HG03558 (cell line): ENCODE measurements around the gene LIPC.

Experiments used
- ATAC-seq: cut with Tn5 transposase; IDR thresholded peaks from one replicate; pipeline ENCODE4 v1.9.1; 2021; ENCODE audit warnings: moderate number of reproducible peaks; ENCODE audit not compliant: unreplicated experiment; ENCODE audit errors: extremely low read depth

Gene LIPC

DNA sequence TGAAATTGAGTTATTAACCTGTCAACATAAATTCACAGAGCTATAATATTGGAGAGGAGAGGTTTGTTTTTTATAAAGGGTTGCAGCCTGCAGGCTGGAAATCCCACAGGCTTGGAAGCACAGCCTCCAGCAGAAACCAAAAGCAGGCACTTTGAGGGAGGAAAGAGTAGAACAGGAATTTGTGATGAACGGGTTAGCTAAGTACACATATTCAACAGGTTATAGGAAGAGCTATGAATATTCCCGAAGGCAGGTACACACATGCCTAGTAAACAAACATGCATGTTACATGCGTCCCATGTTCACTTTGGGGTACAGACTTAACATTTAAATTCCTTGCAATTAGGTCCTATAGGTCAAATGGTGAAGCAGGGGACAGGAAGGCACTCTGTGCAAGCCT is 25.9 kb upstream of the LIPC start:
- ATAC-seq: no peak

DNA sequence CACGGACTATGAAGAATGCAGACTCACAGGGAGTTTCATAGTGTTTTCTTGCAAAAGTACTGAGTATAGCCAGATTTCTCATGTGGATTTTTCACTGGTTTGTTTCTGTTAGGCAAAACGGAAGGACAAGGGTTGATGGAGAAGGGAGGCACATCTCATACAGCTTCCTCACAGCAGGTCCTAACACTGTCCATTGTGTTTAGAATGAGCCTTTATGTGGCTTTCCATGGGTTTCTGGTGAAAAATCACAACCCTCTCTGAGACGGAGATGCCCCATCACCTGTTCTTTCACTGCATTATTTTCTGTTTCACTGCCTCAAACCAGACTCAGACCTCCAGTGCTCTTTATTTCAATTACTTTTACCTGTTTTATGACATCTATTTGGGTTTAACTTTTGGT is 25.0 kb upstream of the LIPC start:
- no peak for ATAC-seq

DNA sequence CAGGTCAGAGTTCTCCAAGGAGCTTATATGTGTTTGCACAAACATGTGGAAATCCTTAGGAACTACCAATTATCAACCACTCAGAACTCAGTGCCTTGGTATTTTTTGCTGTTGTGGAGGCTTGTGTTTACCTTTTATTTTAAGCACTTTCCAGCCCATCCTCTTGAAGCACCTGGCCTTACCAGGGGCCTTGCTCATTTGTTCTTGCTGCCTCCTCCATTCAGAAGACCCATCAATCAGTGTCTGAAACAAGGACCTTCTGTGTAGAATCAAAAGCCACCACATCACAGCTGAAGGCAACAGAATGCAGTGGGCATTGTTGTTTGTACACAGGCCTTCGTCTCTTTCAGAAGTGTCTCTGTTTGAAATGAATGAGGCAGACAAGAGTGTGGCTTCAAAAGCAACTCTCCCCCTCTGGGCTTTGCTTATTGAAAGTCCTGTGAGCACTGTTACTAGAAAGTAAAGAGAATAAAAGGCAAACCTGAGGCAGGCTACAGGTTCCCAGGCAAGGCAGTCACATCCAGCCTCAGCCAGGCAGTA is 24.5 kb upstream of the LIPC start:
- no peak for ATAC-seq

DNA sequence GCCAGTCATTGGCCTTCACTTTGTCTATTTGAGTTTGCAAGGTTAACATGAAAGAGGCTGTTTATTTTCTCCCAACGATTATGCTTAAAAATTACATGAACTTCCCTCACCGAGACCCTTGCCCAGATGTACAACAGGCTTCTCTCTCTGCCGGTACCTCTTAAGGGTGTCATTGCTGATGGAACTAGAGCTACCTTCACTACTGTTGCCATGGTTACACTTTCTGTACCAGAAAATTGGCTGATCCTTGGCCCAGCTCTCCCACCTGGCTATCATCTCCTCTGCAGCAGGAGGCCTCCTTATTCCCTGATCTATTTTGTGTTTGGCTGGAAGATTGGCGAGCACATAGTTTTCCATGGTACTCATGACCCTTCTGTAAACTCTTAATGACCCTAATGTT is 24.0 kb upstream of the LIPC start:
- ATAC-seq: no peak

DNA sequence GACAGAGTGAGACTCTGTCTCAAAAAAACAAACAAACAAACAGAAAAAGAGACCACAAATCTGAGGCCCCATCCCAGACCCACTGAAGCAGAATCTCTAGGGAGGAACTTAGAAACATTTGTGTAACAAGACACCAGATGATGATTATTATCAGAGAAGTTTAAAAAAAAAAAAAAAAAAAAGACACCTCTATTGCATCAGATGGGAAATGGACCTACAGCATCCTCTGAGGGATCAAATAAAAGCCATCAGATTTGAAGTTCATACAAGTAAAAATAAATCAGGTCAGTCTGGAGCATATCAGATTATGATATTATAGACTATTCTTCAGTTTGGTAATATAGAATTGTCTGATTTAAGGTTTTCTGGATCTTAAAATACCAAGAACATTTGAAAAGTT is 21.9 kb upstream of the LIPC start:
- no peak for ATAC-seq

DNA sequence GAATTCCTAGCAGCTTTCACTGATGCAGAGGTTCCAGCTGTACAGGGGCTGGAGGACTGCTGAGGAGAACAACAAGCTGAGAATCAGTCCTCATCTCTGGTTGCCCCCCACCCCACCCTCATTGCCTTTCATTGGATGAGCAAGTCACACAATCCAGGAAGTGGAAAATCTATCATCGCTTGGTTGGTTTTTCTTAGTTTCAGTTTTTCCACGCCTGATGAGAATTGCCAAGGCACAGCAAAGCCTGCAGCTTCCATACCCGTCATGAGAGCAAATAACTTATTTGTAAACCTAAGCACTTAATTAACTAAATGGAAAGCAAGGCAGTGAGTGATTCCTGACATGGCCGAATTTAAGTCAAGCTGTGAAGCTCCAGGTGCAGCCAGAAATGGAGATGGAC is 21.4 kb upstream of the LIPC start:
- ATAC-seq: no peak

DNA sequence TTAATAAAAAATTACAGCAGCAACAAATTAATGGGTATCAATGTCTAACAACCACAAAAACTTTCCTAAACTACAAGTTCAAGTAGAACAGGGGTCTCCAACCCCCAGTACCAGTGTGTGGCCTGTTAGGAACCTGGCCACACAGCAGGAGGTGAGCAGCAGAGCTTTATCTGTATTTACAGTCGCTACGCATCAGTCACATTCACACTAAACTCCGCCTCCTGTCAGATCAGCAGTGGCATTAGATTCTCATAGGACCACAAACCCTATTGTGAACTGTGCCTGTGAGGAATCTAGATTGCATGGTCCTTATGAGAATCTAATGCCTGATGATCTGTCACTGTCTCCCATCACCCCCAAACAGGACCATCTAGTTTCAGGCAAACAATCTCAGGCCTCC is 18.5 kb upstream of the LIPC start:
- ATAC-seq: no peak

DNA sequence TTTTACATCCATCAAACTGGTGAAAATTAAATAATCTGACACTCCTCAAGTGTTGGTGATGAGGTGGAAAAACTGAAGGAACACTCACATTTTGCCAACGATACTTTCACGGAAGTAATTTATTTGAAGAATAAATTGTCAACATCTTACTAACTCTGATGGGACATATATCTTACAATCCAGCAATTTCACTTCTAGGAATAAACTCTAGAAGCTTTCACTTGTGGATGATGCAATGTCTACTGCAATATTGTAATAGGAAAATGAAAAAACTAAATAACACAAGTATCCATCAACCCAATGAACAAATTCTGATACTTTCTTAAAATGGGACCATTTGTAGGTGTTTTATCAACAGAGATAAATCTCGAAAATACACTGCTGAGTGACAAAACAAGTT is 16.2 kb upstream of the LIPC start:
- ATAC-seq: no peak

DNA sequence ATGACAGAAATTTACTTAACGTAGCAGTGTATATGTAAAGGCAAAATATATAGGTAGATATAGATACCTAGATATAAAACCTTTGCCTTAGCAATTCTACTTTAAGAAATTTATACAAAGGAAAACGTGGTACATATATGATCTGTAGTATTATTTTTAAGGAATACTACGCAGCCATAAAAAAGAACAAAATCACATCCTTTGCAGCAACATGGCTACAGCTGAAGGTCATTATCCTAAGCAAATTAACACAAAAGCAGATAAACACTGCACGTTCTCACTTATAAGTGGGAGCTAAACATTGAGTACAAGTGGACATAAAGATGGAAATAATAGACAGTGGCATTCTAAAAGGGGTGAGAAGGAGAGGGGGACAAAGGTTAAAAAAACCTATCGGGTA is 14.8 kb upstream of the LIPC start:
- no peak for ATAC-seq

DNA sequence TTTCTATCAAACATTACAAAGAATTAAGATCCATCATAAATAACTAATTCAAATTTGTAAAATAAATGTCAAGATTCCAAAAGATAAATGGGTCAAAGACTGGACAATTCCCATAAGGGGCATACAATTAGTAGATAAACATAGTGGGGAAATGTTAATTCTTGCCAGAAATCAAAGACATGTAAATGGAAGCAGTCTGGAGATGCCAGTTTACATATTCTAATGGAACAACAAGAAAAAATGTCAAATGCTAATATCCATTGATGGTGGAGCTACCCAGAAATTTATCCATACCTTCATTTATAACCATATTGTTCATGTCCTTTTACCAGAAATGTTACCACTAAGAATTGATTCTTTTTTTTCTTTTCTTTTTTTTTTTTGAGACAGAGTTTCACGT is 13.7 kb upstream of the LIPC start:
- ATAC-seq: no peak

DNA sequence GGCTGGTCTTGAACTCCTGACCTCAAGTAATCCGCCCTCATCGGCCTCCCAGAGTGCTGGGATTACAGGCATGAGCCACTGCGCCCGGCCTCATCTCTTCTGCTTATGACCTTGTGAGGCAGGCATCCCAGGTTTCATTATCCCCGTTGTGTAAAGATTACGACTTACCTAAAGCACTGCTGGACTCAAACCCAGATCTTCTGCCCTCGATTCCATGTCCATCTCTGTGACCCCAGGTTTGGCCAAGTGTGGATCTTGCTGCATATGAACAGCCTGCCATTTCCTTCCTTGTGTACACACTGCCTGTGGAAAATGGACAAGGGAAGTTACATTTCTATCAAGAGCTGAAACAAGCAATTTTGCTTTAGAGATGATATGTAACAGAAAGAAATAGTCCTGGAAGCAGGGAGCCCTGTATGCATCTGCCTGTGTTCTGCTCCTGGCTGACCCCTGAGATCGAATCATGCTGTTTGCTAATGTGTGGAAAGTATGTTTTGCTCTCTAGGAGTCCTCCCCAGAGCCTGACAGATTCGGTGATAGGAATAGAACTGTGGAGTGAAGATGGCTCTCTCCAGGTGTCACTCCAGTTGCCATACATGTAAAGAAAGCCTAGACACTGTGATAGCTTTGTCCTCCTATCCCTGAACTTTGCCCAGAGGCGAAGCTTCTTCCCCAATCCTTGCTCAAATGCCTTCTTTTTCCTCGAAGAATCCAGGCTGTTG is 11.8 kb upstream of the LIPC start:
- no peak for ATAC-seq

DNA sequence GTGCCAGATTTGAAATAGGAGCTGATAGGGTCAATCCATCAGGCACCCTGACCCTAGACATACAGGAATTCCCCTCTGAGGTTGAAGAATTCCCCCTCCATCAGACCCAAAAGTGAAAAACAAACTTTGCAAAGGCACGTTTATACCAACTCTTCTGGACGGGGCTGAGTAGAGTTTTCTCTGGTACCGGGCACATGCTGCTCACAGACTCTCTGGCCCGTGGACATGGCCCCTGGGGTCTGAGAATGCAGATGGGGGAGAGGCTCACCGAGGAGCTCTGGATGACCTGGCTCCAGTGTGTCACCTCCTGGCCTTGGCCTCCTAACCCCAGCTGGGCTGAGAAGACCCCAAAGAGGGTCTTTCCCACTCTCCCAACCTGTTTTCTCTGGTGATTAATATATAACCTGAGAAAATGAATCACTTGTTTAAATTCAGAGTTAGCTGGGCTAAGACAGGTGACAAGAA is 11.2 kb upstream of the LIPC start:
- no peak for ATAC-seq

DNA sequence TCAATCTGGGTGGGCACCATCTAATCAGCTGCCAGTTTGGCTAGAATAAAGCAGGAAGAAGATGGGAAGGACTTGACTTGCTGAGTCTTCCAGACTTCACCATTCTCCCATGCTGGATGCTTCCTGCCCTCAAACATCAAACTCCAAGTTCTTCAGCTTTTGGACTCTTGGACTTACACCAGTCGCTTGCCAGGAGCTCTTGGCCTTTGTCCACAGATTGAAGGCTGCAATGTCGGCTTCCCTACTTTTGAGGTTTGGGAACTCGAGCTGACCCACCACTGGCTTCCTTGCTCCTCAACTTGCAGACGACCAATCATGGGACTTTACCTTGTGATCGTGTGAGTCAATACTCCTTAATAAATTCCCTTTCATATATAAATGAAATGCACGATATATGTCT is 8.6 kb upstream of the LIPC start:
- ATAC-seq: no peak

DNA sequence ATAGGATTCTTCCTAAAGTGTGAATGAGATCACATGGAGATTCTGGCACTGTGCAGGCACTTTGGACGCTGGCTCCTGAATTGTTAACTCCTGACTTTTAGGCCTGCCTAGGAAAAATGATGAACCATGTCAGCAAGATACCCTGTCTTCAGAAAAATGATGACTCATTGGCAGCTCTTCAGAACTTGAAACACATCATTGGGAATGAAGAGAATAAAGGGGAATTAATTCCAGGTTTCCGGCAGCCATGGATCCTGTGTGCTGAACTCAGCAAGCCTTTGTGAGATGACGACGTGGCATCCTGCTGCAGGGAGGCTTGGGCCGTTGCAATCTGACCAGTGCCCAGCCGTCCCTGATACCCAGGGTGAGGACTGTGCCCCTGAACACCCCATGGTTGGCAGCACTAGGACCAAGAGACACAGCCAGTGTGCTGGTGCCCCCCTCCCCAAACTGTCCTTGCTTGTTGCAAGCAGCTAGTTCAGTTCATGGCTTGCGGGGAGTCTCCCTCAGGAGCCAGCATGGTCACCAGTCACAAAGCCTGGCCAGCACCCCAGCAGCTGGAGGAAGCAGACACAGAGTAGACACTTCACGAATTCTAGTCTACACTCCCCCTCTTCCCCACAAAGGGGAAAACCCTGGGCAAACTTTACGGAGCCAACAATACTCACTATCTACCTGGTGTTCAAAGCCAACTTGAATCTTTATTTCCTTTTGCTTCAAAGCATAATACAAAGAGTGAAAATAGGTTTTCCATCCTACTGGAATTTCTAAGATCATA is 7.8 kb upstream of the LIPC start:
- no peak for ATAC-seq

DNA sequence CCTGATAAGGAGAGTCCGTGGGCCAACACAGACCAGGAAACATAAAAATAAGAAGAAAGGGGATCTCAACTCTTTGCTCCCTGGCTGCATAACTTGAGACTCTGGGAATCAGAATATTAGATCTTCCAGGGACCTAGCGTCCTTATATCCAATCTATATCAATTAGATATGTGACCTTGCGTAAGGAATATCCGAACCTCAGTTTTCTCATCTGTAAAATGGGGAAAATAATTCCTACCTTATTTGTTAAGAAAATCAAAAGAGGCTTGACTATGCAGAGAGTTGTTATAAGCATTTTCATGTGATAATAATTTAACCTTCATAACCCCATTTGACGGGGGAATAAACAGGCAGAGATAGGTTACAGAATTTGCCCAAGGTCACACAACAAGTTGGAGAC is 7.1 kb upstream of the LIPC start:
- no peak for ATAC-seq

DNA sequence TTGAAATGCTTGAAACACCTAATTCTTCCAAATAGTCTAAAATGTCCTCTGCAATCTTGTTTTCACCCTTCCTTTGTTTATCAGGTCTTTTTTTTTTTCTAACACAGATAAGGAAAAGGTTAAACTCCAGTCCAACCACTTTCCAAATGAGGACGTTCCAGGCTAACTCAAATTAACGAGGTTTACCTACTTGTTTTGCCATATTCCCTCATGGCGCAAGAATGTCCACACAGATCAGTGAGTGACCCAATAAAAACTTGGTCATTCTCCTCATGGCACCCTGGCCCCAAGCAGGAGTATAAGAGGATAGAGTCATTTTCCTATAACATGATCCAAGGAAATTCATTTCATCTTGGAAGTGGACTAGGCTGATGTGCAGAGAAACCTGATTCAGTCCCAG is 6.6 kb upstream of the LIPC start:
- no peak for ATAC-seq

DNA sequence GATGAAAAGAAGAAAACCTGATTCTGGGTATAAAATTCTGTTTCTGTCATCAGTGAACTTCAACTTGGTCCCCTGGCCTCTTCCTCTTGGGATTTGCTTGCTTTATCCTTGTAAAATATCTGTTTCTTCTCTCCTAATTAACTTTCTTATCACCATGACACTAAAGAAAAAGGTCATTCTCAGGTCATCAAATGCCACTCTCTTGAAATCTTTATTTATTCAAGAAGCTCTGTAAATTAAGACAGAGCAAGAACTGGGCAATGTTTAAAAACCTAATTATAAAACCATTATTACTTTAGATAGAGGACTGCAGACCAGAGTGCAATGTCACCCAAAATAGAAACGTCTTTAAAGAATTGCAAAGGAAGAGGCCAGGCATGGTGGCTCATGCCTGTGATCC is 6.0 kb upstream of the LIPC start:
- ATAC-seq: no peak

DNA sequence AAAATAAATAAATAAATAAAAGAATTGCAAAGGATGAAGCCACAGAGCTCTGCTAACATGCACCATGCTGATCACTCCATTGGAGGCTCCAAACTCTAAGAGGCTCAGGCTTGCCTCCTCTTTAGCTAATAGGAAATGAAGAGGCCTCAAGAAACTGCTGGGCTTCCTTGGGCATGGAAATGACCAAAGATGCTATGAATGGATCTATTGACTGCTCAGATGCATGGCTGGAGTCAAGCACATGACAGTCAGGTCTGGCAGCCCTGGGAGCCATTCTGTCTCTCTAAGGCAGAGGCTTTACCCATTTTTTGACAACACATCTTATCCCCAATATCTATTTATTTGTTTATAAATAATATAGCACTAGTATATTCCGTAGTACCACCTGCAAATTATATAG is 5.3 kb upstream of the LIPC start:
- no peak for ATAC-seq

DNA sequence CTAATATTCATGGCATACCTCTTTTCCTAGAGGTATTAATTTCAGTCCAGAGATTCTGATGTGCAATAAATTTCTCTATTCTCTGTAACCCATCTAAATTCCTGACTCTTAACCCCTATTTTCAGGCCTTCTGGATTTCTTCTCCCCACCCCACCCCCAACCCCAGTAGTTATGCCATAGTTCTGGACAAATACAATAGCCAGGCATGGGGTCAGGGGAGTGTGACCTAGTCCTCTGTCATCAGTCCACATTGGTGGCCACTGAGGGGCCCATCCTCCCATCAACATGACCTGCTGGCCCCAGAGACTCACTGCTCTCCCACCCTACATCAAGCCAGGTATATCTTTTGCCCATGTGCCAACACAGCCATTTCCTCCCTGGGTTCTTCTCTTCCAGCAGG is 3.8 kb upstream of the LIPC start:
- no peak for ATAC-seq

DNA sequence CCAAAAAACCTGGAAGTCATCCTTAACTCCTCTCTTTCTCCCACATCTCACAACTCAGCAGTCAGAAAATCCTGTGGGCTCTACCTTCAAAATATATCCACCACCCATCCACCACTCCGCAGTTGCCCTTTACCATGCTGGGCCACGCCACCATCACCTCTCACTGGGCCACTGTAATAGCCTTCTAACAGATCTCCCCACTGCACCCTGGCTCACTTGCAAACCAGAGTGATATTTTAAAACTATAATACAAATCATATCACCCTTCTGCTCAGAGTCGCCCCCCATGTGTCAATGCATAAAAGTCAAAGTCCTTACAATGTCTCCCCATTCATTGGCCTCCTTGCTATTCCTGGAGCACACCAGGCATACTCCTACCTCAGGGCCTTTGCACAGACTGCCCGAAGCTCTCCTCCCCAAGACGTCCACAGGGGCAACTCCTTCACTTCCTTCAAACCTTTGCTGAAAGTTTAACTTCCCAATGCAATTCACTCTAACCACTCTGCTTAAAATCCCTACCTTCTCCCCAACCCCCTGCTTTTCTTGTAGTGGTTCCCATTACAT is 1.5 kb upstream of the LIPC start:
- ATAC-seq: no peak

DNA sequence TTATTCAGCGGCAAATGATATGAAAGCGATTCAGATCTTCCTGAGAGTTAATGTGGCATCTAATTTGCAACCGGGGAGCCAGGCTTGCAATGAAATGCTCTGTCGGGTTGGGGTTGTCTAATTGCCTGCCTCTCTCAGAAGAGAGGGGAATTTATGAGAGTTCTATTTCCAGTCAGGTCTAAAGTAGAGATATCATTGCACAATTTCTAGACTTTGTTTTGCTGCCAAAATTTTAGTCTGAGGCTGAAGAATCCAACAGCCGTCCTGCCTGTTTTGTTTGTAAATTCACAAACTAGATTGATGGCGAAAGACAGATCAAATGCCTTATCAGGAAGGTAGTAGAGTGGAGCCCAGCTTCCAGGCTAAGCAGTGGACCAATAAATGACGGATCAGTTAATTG is 610 bp downstream of the LIPC start:
- ATAC-seq: no peak
